NCI-H2227 (cell line): ENCODE results near the gene TRIM6.
"Not testable (repeated sequence)": the region's sequence is repeated elsewhere in the genome, so short reads cannot be mapped to it uniquely, and the experiment has no call there.

ENCODE experiments used
- DNase-seq: peaks from one replicate; lab custom pipeline; 2025; ENCODE audit not compliant: unreplicated experiment; lab: John Stamatoyannopoulos, UW

The TRIM6 gene, protein sequence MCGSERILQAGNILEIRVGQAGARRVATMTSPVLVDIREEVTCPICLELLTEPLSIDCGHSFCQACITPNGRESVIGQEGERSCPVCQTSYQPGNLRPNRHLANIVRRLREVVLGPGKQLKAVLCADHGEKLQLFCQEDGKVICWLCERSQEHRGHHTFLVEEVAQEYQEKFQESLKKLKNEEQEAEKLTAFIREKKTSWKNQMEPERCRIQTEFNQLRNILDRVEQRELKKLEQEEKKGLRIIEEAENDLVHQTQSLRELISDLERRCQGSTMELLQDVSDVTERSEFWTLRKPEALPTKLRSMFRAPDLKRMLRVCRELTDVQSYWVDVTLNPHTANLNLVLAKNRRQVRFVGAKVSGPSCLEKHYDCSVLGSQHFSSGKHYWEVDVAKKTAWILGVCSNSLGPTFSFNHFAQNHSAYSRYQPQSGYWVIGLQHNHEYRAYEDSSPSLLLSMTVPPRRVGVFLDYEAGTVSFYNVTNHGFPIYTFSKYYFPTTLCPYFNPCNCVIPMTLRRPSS

DNA sequence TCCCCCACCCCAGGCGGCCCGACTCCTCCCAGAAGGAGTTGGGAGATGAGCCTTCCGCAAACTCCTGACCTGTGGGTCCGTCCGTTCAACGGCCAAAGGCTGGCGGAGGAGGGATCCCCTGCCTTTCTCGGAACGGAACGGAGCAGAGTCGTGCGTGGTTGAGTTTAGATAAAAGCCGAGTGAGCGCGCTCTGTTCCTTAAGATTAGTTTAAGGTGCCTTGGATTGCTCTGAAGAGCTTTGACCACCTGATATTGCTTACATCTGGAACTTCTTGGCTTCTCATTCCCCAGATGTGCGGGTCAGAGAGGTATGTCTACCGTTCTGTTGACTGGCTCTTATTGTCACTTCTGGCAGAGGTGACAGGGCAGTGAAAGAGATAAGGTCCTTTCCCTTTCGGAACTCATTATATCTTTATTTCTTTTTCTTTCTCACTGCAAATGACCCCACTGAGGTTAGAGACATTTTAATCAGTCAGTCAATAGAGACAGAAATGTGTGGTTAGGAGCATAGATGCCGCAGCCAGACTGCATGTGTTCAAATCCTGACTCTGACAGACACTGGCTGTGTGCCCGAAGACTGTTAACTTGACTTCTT lies at the start of gene TRIM6:
TRIM6 (plus strand) TSS at position 31 of the 595 bp plus-strand sequence; CDS start at position 292, 261 bp downstream.
- DNase-seq: peak; percentile 6

DNA sequence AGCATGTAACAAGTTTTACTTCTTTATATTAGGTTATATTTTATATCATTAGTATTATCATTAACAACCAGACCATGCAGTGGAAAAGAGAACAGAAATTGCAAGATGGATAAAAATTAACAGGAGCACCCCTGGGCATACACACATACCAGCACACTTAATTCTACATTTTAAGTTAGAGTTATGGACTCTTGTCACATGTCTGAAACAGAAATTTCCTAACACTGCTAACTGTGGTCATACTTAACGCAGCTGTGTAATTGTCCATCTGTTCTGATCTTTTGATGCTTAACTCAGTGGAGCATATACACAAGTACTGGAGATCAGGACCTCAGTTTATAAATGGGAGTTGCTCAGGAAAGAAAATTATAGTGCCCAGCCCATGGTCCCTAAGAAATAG lies 48.5 kb upstream of the TRIM6 start:
- DNase-seq: no peak

DNA sequence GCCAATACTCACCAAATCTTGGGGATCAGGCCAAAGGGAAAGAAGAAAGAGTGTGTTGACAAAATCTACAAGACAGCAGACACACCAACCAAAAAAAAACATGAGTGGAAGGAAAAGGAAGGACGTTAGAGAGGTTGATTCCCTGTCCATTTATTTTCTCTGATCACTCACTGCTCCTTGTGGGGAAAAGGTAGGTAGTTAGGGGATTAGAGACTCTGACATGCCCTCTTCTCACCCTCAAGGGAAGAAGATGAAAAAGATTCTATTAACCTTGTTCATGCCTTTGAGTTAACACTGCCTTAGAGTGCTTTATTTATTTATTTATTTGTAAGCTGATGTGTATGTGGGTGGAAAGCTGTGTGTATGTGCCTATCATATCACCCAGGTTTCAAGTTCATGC lies 48.0 kb upstream of the TRIM6 start, which contains the start of gene OR52H1:
OR52H1 (minus strand) TSS at position 101 of the 400 bp plus-strand sequence. CDS start 3,035 bp downstream, outside the sequence.
- no peak for DNase-seq

DNA sequence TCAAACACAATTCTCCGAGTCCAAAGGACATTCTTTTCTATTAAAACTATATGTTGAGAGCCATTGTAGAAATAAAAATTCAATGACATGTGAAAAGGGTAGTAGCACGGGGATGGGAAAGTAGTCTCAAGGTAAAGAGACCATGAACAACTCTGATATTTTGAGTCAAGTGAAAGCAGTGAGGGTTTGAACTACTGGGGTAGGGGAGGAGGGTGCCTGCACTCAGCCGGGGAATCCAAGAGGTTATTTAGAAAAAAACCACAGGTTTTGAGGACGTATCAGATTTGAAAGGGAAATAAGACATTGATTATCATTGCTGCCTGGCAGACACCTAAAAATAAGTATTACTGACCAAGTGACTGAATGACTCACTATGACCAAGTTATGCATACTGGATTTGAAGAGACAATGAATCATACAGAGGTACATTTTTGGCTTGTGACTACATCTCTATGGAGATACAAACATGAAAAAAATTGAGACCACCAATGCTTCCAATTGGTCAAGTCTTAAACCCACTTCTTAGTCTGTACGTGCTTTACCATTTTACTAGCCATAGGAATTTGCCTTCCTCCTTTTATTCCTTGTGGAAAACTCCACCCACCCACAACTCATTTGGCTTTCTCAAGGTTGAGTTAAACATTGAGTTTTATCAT lies 45.9 kb upstream of the TRIM6 start:
- DNase-seq: no peak

DNA sequence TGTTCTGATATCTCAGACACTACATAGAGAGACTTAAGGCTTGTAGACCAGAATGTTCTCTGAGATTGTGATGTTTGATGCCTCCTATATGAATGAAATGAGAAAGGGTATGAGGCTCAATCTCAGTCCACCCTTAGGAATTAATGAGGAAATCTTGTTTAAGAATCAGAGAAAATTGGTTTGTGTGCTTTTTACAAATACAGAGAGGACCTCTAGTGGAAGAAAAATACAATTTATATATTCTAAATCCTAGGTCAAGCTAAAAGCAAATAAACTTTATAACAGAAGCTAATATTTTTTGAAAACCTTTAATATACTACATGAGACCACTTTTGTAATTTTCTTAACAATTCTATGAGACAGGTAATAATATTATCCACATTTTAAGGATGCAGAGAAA lies 43.1 kb upstream of the TRIM6 start:
- DNase-seq: no peak

DNA sequence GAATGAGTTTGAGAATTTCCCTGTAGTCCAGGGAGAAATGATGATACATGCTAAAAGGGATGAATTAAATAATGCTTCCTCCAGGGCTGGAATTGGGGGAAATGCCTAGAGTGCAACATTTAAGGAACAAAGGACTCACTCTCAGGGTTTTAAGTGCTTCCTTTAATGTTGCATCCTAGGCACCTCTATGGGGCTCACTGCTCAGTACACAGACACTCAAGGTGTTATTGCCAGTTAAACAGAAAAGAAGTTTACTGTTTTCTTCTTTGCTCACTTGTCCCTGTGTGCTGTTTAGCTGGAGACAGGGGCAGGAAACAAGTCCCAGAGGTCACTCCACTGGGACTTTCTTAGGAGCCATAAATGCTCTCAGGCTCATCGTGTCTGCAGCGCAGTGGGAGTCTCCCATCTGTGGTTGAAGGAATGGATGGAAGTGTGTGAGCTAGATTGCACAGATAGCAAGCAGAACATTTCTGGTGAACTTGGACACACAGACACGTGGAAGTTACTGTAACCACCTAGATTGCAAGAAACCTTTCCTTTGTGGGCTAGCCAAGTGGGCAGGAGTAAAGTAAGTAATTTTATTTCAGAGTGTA lies 39.7 kb upstream of the TRIM6 start:
- DNase-seq: no peak

DNA sequence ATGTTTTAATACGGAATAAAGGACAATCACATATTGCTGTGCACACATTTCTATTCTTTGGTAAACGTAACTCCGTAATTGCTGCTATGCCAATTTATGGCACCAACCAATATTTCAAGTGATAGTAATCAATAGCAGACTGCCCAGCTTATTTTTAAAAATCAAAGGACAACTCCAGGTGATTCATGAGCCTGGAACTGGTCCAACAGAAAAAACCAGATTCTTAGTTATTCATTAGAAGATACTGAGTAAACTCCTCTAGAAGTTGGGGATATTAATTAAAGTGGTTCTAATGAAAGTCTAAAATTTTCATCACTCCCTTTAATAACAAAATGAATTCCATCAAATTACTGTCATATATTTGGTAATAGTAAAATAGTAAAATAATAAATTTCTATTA lies 38.7 kb upstream of the TRIM6 start:
- DNase-seq: no peak

DNA sequence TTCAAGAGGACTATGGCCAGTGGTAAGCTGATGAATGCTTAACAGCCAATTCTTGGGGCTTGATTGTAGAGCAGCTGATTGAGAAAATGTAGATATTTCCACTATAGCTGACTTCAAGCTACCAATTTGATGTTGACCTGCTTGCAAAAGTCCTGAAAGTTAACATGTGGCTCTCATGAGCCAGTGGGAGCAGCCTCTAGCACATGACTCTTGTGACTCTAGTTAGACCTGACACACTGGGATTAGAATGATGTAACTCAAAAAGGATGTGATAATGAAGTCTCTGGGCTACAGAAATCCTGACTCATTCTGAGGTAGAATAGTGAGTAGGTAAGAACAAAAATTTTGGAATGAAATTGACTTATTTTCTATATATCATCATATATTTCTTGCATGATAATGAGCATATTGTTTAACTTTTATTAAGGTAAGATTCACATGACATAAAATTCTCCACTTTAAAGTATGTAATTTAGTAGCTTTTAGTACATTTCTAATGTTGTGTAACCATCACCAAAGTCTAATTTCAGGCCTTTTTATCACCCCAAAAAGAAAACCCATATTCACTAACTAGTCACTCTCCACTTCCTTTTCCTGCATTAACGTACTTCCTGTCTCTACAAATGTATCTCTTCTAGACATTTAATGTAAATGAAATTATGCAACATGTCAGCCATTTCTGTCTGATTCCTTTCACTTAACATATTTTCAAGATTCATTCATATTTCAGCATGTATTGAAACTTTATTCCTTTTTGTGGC lies 32.0 kb upstream of the TRIM6 start:
- no peak for DNase-seq

DNA sequence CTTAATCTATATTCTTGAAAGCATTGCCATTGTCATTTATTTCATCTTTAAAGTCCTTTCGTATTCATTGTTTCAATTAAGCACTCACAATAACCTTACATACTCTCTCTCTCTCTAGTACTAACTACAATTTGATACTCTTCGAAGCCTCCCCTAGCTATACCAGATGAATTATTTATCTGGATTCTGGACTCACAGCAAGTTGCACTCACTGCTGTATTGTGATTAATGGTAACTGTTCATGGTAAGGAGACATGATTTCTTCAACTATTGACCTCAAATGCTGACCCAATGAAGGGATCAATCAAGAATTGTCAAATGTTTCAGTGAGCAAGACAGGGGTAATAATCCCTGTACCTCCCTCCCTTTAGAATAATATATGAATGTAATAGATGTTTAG lies 21.8 kb upstream of the TRIM6 start:
- DNase-seq: no peak

DNA sequence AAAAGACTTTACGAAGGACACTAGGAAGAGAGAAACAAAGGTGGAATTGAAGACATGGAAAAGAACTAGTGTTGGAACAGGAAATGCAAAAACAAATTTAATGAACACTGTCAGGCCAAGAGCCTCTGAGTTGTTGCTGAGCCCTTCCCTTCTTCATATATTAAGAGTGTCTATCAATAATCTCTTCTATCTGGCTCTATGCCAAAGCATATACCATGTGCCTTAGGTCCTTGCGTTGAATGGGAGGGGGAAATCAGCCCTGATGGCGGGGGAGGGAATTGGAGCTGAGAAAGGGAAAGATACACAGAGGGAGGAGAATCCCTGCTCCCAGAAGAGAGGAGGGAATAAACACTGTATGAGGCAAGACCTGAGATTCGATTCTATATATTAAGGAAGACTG lies 21.3 kb upstream of the TRIM6 start:
- DNase-seq: no peak

DNA sequence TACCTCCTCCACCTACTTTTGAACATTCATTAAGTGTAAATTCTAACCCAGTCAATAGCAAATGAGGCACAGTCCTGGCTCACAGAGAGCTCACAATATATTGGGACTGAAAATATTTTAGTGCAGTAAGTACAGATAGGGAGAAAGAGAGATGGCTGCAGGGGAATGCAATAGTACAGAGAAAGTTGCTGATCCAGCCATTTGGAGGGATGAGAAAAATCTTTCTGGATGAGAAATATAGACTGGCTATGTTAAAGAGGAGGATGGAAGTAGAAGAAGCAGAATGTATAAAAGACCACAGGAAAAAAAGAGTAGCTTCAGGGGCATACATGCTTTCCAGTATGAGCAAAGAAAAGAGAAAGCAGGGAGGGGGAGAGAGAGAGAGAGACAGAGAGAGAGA lies 19.3 kb upstream of the TRIM6 start:
- no peak for DNase-seq

DNA sequence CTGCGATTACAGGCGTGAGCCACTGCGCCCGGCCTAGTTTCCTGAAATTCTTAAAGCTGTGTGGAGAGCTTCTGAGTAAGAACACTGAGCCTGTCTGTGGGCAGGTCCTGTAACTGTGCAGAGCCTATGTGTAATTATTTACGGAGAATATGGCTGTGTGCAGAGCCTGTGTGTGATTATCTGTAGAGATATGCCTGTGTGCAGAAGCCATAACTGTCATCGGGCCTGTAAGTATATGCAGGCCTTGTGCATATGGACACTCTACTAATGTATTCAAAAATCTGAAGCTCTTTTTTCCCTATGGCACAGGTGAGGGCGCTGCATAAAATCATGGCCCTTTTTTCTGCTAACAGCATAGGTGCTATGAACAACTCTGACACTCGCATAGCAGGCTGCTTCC lies 15.9 kb upstream of the TRIM6 start, which contains the start of gene OR52B6:
OR52B6 (plus strand) TSS at position 301 of the 400 bp plus-strand sequence; CDS start at position 301, 0 bp downstream.
- DNase-seq: no peak

DNA sequence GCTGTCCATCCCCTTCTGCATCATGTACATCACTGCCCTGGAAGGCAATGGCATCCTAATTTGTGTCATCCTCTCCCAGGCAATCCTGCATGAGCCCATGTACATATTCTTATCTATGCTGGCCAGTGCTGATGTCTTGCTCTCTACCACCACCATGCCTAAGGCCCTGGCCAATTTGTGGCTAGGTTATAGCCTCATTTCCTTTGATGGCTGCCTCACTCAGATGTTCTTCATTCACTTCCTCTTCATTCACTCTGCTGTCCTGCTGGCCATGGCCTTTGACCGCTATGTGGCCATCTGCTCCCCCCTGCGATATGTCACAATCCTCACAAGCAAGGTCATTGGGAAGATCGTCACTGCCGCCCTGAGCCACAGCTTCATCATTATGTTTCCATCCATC lies 15.4 kb upstream of the TRIM6 start:
- DNase-seq: no peak

DNA sequence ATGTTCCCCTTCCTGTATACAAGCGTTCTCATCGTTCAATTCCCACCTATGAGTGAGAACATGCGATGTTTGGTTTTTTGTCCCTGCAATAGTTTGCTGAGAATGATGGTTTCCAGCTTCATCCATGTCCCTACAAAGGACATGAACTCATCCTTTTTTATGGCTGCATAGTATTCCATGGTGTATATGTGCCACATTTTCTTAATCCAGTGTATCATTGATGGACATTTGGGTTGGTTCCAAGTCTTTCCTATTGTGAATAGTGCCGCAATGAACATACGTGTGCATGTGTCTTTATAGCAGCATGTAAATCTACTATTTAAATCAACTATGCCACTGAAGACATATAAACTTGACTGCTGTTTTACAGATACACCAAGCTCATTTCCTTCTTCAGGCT lies 12.0 kb upstream of the TRIM6 start:
- not testable (repeated sequence) for DNase-seq

DNA sequence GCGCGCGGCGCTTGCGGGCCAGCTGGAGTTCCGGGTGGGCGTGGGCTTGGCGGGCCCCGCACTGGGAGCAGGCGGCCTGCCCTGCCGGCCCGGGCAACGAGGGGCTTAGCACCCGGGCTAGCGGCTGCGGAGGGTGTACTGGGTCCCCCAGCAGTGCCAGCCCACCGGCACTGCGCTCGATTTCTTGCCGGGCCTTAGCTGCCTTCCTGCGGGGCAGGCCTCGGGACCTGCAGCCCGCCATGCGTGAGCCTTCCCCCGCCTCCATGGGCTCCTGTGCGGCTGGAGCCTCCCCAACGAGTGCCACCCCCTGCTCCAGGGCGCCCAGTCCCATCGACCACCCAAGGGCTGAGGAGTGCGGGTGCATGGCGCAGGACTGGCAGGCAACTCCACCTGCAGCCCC lies 6.5 kb upstream of the TRIM6 start:
- not testable (repeated sequence) for DNase-seq

DNA sequence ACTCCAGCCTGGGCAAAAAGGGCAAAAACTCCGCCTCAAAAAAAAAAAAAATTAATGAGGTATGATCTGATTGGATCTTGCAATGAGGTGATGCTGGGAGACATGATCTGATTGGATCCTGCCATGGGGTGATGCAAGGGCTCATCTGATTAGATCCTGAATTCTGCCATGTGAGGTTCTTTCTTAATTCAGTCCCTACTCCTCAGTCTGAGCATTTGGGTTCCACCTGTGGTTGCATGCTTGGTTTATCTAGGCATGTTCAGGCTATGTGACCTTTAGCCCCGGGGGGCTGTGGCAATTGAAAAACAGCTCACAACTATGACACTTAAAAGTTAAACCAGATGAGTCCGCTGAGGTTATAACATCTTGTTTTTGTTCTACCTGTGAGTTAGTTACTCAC lies 4.8 kb upstream of the TRIM6 start:
- no peak for DNase-seq

DNA sequence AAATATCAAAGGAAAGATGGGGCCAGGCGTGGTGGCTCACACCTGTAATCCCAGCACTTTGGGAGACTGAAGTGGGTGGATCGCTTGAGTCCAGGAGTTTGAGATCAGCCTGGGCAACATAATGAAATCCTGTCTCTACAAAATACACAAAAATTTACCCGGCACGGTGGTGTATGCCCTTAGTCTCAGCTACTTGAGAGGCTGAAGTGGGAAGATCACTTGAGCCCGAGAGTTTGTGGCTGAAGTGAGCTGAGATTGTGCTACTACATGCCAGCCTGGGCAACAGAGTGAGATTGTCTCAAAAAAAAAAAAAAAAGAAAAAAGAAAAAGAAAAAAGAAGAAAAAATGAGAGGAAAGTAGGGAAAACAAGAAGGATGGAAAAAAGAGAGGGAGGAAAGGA lies 3.8 kb upstream of the TRIM6 start:
- DNase-seq: no peak

DNA sequence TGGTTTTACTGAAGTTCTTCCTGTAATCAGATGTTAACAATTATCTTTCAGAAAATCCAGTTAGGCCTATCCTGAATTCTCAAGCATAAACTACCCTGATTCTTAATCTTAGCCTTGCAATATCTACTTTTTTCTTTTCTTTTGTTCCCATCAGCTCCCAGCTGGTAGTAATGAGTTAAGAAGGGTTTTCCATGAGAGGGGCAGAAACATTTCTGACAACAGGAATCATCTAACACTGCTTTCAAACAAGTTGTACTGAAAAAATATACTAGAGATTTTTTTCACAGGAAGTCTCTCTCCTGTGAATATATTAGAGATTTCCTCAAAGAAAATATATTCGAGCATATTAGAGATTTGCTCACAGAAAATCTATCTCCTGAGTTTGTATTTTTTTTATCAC lies 3.3 kb upstream of the TRIM6 start:
- no peak for DNase-seq

DNA sequence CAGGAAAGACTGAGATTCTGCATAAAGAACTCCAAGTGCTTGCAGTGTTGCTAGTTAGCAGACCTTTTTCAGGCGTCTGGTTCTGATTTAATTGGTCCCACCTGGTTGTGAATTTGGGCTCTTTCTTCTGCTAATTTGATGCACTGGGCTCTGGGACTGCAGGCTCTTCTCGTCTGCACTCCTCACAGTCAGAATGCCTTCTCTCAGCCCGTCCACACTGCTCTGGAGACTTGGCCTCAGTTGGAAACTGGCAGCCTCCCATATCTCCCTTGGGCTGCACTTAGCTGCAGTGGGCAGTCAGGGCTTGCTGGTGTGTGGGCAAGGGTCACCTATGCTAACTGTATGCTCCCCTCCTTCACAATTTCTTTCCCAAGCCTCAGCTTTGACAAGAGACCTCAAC lies 1.5 kb downstream of the TRIM6 start:
- no peak for DNase-seq

DNA sequence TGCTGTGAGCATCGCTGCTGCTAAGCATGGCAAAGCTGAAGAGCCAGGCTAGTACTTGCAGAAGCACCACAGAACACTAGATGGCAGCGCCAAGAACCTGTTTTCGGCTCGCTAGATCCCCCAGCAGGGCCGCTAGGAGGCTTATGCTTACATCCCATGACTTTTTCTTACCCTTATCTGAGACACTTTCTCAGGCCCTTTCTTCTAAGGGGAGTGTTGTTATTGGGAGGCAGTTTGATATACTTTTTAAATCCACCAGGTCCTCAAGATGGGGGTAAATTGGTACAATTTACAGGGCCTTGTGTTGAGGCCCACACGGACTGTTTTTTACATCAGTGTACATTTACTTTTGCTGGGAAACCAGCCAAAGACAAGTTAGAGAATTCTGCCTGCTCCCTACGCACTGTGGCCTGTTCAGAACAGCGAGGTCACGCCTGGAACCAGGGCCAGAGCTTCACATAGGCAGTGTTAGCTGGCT lies 4.0 kb downstream of the TRIM6 start:
- DNase-seq: peak; percentile 74
